Umbilical cord (tissue), 2 donors: ENCODE measurements around the gene ATE1. TPM values are rescaled to one million over a fixed set of nuclear protein-coding genes. Genes with fewer than 3 reads are reported as not detected.
"Not testable (repeated sequence)": the region's sequence is repeated elsewhere in the genome, so short reads cannot be mapped to it uniquely, and the experiment has no call there.

Source experiments
- DNase-seq: peaks from one replicate; pipeline ENCODE4 v3.0.0-alpha.2; 2015; ENCODE audit warnings: low spot score
- total RNA-seq: library from RNA; depleted of rRNA; stranded (reverse); fragments of >200 nt; gene quantifications from one replicate; pipeline ENCODE4 v1.2.3, GENCODE V29; 2014; ENCODE audit warnings: low replicate concordance; ENCODE audit not compliant: insufficient read depth

ATE1 gene
- total RNA-seq, 1 donor from 2014 or later: 17.3 TPM

DNA sequence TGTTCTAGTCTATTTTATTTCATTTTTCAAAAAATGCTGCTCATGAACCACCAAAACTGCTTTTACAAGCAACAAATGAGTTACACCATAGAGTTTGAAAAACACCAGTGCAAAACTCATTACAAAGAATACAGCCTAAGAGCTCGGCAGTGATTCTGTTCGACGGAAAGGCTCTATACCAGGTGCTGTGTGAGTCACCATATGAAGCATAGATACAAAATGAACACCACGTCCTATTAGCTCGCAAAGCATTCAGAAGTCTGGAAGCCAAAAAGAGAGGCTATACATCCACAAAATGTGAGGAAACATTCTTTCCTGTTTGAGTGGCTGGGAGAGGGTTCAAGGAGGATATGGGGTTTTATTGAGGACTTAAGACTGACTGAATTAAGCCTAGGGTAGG, 136.1 kb downstream of the ATE1 start:
- DNase-seq: no peak

DNA sequence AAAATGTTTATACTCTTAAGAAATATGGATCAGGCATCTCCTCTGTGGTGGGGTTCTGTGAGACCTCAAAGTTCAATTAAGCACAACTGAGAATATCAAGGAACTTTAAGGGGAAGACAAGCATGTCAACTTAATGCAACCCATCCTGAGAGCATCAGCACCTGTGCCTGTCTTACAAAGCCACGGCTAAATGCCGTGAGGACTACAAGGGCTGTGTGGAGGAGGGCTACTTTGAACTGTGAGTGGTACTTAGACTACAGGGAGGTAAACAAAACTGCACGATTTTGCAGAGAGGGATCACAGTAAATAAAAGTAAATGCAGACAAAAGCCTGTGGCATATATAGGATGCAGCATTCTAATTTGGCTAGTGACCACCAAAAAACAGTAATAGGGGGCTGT, 139.1 kb downstream of the ATE1 start:
- DNase-seq: no peak

DNA sequence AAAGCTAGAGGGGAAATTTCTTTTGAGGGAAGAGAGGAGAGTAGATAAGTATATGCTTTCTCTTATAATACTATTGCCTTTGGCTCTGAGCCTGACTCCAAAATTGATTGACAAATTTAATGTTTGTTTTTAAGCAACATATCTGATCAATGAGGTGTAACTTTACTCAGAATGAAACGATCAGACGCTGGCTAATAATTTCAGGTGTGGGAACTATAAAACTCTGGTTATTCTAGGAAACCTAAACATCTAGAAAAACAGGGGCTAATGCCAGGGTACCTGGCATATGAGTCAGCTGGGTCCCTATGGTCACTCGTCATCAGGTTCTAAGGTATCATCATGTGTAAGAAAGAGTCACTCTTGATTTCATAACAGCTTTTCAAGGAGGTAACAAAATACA, 139.7 kb downstream of the ATE1 start:
- DNase-seq: no peak

DNA sequence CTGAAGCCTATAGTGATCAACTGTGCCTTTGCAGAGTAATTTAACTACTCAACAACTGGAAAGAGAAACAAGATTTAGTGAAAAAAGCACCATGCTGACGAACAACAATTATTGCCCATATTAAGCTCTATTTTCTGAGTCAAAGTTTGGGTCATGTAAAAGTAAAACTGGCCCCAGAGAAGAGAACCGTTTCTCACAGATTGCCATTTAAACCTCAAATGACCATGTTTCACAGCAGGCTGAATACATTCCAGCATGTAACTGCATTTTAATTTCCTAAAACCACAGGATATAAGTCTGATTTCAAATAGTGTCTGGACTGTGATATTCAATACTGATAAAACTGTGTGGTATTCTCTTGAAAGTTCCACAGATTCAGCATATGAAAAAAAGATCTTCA, 140.7 kb downstream of the ATE1 start:
- no peak for DNase-seq

DNA sequence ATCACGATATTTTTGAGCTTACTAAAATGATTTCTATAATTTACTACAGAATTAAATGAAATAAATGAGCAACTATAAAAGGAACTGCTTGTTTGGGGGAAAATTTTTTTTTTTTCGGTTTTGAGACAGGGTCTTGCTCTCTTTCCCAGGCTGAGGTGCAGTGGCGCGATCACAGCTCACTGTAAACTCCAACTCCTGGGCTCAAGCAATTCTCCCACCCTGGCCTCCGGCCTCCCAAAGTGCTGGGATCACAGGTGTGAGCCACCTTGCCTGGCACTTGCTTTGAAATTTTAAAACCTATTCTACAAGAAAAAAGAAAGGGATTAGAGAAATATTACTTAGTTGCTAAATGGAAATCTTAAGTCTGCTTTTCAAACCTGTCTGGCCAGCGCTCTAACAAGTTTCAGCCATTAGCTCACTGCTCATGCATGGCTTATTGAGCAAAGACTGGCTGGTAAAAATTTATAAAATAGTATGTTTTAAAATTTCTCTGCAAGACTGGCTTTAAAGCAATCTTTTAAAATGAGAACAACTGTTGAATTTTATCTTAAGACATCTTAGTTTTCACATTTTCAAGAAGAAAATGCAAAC, 144.0 kb downstream of the ATE1 start:
- DNase-seq: no peak

DNA sequence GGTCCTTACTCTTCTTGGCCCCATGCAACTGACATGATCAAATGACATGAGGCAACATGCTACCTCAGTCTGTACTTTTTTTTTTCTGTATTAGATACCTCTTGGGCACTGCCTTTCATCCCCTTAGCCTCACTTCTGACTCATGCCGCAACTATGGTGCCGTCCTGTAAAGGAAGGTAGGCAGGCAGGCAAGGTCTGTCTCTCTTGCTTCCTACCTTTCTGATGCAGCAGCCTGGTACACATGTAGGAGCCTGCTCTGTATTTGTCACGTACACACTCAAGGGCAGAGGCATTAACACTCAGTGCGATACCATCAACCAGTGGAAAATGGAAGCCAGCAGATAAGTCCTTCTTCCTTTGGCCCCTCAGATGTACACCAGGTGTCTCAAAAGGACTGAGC, 146.7 kb downstream of the ATE1 start:
- DNase-seq: peak; percentile 75

DNA sequence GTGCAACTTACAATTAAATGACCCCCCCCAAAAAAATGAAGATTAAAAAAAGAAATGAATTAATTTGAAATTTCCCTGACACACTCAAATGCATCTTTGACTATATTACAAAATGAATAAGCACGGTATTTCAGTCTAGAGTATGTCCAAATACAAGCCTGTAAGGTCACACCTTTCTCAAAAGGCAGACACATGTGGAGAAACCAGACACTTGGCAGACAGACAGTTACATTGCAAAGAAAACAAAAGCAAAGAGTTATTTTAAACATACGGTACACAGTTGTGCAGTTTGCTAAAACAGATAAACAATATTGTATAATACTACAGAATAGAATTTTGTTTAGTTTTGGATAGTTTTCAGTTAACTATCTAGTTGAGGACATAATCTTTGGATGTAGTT, 153.0 kb downstream of the ATE1 start:
- peak; percentile 30 for DNase-seq

DNA sequence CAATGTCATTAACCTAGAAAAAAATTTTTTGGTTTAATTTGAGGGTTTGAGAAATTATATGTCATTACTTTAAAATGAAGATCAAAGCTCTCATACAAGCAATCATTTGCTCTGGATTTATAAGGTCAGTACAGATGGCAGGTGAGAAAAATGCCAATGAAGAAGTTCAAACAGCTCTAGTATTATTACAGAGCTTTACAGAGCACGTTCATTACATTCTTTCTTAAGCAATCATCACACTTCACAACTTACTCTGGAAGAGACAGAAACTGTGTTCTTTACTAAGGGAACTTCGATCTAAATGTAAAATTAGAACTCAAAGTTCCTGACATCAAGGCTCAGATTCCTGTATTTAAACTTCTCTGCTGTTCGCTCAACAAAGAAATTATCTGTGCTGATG, 153.4 kb downstream of the ATE1 start:
- no peak for DNase-seq

DNA sequence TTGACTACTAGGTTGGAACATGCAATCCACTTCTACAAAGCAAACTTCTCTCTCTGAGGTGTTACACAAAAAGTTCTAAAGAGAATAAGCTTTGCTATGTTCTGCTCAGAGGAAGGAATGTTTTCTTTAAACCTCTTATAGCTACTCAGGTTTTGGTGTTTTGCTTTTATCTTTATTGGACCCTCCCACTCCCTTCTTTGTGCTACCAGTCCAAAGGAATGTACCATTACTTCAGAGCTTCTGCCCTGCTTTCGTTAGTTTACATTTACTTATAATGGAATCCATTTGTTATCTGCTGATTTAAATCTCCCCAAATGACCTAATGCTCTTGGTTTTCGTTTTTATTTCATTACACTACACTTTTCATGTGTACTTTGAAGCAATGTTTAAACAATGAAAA, 154.9 kb downstream of the ATE1 start:
- DNase-seq: peak; percentile 63

DNA sequence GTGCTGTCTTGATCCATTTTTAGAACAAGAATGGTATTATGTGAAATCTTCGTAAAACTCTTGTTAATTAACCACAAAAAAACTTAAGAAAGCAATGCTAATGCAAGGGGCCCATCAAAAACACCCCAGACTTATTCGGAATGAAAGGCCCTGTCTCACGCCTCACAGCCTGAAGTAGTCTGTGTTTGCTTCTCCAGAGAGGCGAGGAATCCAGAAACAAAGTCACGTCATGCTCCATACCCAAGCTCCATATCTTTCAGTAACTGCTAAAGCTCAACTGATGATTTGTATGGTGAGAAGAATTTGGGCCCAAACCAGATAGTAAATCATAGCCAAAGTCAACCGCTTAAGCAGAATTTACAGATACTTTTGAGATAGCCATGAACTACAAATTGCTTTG, 155.4 kb downstream of the ATE1 start:
- DNase-seq: peak; percentile 80

DNA sequence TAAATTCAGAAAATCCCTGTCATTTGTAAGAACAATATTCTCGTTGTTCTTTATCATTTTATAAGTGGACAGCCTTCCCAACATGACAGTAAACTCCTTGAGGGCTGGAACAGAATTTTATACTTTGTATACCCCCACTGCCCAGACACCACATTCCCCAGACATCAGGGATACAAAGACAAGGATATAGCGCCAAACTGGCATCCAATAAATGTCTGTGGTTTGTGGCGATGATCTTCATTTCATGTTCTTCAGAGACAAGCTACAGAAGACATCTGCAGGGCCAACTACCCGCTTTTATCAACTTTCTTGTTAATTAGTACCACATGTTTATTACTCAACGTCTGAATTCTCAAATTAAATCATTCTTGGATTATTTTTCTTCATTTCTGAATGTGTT, 155.9 kb downstream of the ATE1 start:
- DNase-seq: peak; percentile 57

DNA sequence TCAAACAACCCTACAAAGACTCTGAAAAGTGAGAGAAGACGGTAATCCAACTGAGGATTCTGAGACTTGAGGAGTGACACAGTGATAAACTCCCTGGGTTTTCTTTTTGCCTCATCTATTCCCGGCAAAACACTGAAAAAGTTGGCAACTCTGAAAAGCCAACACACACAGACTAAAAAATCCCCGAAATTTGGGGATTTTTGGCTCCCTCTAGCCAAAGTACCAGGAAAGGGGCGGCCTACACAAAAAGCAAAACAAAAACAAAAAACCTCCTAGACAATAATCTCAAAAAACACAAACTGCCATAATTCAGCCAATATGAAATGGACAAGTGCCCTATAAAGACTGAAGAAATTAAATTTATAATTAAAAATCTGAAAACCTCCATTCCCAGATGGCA, 161.4 kb downstream of the ATE1 start:
- no peak for DNase-seq

DNA sequence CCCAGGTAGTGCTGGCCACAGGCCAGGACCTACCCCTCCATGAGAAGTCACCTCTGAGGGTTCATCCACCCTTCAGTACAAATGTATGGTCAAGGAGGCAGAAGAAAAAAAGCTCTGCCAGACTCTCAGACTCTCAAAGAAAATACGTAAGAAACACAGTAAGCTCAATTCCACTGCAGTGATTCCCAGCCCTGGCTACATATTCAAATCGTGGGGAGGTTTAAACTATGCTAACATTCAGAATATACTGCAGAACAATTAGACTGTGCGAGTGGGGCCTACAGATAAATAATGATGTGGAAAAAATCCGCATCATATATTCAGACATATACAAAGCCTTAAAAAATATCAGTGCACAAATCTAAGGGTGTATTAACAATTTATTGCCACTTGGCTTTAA, 162.6 kb downstream of the ATE1 start:
- DNase-seq: peak; percentile 30

DNA sequence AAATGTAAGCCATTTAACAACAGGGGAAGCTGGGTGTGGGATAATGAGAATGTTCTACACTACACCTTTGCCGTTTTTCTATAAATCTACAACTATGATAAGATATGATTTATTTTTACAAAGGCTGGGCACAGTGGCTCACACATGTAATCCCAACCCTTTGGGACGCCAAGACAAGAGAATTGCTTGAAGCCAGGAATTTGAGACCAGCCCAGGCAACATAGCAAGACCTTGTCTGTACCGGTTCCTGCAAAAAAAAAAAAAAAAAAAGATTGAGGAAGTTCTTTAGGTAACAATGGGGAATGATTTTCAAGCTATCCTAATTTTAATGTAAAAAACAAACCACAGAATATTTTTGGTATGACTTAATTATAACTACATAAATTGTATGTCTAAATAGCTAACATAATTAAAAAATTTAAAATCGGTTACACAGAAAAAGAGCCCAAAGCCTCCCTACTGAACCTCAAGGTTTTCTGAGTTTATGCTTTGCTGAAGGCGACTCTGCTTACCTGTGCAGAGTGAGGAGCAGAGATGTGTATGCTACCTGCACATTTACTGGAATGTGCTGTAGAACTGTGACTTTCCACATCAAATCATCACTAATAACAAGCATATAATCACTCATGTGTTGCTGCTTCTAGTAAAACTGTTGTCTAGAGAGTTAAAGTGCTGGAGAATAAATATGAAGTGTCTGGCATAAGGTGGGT, 163.4 kb downstream of the ATE1 start:
- peak; percentile 66 for DNase-seq

DNA sequence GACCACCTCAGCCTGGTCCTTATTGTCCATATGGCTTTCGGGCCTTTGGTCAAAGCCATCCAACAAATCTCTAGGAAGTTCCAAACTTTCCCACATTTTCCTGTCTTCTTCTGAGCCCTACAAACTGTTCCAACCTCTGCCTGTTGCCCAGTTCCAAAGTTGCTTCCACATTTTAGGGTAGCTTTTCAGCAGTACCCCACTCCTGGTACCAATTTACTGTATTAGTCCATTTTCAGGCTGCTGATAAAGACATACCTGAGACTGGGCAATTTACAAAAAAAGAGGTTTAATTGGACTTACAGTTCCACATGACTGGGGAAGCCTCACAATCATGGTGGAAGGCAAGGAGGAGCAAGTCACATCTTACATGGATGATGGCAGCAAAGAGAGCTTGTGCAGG, 170.6 kb downstream of the ATE1 start:
- DNase-seq: not testable (repeated sequence)

DNA sequence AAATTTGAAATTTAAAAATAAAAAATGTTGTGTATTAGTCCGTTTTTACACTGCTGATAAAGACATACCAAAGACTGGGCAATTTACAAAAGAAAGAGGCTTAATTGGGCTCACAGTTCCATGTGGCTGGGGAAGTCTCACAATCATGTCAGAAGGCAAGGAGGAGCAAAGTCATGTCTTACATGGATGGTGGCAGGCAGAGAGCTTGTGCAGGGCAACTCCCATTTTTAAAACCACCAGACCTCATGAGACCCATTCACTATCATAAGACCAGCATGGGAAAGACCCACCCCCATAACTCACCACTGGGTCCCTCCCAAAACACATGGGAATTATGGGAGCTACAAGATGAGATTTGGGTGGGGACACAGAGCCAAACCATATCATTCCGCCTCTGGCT, 172.3 kb downstream of the ATE1 start:
- DNase-seq: not testable (repeated sequence)

DNA sequence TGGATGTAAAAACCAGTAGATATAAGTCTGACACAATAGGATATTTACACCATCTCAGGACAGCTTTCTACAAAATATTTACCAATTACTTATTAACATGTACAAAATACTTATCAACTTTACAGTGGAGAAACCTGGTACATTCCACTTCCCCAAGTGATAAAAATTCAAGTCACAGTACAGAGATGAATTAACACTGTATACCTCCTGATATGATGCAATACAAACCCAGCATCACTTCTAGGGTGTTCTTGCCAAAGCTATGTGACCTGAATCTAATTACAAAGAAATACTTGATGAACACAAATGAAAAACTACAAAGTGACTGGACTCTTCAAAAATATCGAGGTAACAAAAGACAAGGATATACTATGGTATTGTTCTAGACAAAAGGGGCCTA, 173.2 kb downstream of the ATE1 start:
- no peak for DNase-seq

DNA sequence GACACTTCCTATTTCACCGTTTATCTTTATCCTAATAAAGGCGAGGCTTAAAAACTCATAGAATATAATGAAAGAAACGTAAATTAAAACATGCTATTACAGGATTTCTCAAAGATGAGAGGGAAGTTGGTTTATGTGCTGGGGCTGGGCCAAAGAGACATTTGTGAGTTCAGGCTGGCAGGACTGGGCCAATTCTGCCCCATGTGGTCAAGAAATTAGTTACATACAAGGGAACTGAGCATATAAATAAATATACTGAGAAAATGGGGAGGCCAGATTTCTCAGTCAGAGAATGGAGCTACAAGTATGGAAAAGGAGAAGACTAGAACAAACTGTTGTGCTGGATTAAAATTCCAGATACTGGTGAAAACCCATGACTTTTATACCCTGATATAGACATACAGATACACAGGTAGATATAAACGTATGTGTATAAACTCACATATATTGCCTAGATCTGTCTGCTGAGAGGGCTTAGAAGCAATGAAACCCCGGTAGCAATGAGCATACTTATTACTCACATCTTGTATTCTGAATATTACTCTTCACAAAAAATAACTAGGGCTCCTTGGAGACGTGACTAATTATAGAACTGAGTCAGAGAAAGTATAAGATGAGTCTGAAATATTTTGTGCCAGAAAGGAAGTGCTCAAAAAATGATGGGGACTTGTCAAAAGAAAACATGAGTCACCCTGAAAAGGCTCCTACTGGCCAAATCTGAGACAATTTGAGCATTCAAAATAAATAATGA, 173.9 kb downstream of the ATE1 start:
- no peak for DNase-seq

DNA sequence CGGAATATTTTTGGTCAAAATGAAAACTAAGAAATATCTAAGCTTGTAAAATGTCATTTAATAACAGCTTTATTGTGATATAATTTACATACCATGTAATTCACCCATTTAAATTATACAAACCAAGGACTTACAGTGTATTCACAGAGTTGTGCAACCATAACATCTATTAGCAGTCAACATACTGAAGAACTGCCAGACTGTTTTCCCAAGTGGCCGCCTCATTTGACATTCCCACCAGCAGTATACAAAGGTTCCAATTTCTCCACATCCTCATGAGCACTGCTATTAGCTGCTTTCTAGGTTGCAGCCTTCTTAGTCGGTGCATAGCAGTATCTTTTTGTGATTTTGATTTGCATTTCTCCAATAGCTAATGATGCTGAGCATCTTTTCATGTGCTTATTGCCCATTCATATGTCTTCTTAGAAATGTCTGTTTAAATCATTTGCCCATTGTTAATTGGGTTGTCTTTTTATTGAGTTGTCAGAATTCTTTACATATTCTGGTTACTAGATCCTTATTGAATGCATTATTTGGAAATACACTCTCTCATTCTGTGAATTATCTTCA, 176.6 kb downstream of the ATE1 start:
- no peak for DNase-seq

DNA sequence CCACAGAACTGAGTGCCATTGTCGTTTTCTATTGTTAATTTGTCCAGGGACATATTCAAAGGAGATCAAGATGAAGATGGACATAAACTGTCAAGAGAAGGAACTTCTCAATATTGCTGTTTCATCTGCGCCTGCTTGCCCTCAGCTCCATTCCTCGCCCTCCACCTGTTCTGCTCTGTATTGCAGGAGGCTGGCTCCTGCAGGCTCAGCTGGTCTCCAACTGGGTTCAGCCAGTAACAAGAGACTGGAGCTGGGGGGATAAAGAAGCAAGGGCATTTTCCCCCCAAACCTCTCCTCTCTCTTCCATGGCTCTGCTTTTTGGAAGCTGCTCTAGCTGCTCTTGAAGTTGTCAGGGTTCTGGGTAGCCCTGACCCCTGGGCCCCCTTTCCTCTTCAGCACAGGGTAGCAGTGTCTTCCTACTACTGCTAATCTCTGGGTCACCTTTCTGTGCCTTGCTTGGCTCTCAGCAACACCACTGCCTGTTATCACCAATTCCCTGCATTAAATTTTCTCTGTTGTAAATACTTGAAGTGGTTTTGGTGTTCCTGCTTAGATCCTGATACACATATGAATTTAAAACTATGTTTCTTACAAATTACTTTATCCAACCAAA, 180.6 kb downstream of the ATE1 start:
- no peak for DNase-seq

DNA sequence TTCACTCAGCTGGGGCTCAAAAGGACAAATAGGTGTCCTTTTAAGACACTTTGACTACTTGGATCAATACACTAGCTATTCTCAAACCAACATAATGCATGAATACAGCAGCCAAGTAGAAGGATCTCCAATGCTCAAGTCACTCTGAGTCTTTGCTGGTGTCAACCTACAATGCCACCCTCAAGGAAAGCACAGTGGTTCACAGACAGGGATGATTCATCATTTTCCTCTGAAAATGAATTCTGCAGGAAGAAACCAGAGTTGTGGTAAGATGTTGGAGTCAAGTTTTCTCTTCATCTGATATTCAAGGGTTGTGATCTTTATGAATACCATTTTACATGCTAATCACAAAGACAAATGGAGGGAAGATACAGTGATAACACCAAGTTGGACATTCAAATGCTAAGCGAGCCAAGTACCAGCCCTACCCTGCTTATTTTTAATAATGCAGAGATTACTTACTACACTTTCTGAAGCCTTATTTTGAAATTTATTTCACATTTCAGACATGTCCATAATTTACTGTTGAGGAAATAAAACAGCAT, 186.5 kb downstream of the ATE1 start:
- DNase-seq: no peak

DNA sequence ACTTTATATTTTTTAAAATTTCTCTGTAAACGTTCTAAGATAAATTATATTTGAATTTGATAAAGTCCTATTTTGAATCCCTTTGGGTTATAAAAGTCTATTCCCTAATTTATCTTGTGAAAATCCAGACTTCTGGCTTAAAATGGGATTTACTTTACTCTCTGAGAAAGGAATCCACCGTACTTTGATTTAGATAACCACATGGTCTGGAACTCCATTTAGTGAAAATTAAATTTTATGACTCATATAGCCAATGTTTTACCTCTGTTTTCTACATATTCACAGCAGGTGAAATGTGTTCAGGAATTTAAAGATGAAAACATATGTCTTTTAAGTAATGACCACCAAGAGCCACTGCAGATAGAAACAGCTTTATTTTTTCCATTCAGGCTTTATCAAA, 187.8 kb downstream of the ATE1 start:
- peak; percentile 73 for DNase-seq
